ENCODE data around the gene BZW1.

Gene BZW1

GRCh38 chr2:200811333-200812121, at the start of gene BZW1:
BZW1 (plus strand) TSS chr2:200811910; CDS start chr2:200813218, 1,308 bp downstream.
- DNase-seq, result peak; percentile 96 to 97

GRCh38 chr2:200762127-200762526, 49.6 kb upstream of the BZW1 start:
- DNase-seq, result no peak

DNA sequence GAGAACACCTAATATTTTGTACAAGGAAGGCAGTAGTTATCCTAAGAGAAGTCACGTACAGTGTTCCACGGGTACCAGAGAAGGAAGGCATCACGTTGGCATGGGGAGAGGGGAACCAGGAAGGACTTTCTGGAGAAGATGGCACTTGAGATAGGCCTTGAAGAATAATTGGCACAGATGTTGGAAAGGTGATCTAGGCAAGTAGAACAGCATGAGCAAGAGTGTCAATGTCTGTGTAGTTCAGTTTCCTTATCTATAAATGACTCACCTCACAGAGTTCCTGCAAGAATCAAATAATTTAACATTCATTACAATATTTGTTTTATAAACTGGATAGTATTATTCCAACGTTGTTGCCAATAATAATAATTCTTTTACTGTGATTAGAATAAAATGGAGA, 48.3 kb upstream of the BZW1 start:
- no peak for DNase-seq

GRCh38 chr2:200765139-200765951, 46.4 kb upstream of the BZW1 start:
- DNase-seq, result no peak

DNA sequence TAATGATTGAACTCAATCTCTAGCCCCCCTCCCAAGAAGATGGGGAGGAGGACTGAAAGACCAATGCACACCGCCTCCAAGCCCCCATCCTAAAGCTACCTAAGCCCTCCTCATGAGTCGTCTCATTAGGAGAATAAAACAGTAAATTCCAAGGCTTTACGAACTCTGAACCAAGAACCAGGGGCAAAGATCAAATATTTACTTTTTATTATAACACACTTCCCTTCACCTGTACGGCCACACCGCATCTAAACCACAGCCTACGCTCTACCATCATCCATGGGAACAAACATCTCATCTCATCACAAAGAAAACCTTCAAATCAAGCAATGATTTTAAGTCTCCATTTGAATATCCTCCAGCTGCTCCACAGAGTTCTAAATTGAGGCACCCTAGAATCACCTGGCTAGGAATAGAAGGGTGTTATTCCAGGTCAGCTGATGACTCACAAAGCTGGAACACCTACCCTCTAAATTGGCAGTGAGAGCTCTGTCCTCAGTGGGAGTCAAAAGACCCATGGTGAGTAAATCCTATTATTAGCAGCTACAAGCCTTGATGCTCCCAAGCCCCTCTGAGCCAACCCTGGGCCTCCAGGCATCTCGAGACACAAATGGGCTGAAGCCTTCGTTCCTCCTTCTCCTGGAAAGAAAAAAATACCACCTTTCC, 45.6 kb upstream of the BZW1 start:
- DNase-seq, result no peak

DNA sequence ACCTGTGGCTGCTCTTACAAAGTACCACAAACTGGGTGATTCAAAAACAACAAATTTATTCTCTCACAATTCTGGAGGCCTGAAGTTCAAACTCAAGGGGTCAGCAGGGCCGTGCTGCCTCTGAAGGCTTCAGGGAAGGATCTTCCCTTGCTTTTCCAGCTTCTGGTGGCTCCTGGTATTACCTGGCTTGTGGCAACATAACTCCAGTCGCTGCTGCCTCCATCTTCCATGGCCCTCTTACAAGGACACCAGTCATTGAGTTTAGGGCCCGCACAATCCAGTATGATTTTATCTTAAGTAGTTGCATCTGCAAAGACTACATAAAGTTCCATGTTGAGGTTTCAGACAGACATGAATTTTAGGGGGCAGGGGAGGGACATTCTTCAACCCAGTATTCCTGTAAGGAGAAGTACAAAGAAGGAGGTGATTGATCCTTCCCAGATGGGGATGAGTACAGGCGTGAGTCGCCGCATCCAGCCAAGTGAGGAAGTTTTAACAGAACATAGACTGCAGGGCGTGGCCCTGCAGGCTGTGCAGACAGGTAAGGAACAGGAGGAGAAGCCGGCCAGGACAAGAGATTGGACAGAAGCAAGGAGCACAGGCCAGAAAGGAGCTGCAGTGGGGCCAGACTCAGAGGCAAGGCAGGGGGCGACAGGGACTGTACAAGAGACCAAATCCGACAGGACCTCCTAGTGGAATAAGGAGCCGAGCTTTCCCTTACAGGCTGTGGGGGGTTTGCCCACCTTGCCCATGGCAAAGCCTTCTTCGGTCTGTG, 44.4 kb upstream of the BZW1 start:
- DNase-seq, result no peak

- no peak for DNase-seq
These were observed 40.9 kb upstream of the BZW1 start for GRCh38 chr2:200770847-200771246.

DNA sequence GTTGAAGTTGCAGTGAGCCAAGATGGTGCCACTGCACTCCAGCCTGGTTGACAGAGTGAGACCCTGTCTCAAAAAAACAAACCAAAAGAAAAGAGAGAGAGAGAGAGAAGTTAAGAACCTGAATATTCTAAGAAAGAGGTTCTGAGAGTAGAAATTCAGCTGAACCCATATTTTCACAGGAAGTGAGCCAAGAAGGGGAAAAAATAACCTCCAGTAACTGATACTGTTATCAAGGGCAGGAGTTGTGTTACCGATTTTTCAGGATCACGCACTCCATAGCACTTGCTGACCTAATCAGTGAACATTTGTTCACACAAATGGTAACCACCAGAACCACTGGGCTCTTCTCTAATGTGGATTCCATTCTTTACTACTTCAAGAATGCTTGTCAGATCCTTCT, 39.1 kb upstream of the BZW1 start:
- no peak for DNase-seq

- DNase-seq, result no peak
These were observed 38.6 kb upstream of the BZW1 start for GRCh38 chr2:200773083-200773482.

- no peak for DNase-seq
These were observed 36.8 kb upstream of the BZW1 start for GRCh38 chr2:200774920-200775319.

- DNase-seq, result no peak
These were observed 34.4 kb upstream of the BZW1 start for GRCh38 chr2:200777275-200777674.

DNA sequence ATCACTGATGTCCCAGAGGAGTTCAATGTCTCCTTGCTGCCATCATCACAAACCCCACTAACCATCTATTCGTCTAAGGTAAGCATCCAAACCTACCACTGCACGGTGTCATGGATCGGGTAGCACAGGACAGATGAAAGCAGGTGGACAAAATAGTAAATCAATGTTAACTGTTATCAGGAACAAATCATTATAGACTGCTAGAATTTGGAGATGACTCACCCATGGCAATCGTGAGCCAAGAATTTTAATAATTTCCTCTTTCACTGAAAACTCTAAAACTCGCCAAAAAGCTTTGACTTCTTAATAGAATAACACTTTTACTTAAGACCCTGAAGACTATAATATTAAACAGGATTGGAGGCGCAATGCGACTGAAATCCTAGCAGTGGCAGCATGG, 33.7 kb upstream of the BZW1 start:
- no peak for DNase-seq

DNA sequence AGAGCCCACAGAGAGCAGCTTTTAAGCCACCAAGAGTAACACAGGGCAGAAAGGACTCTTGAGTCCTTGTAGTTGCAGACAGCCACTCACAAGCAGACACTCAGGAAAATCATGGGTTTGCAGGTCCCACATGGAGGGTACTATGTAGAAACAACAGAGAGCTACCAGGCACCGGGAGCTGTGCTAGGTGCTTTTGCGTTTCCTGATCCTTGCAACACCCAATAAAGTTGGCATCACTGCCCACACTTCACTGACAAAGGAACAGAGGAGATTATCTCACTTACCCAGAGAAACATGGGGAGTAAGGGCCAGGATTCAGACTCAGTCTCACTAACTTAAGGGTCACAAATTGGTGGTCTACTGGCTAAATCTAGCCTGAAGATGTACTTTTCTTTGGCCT, 32.5 kb upstream of the BZW1 start:
- DNase-seq, result no peak

- no peak for DNase-seq
These were observed 30.1 kb upstream of the BZW1 start for GRCh38 chr2:200781616-200782015.

DNA sequence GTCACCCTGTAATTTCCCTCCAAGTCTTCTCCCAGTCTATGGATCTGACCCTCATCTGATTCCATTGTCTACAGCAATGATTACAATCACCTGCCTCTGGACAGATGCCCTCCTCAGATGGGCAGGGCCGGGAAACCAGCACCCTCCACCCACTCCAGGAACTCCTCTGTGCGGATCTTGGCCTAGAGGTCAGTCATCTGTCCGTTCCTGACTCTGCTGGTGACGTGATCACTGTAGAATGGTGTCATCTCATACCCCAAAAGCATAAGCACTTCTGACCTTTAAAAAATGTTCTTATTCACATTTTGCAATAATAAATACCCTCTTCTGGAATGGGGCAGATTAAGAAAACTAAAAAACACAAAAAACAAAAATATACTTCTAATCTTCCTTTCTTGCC, 29.5 kb upstream of the BZW1 start:
- no peak for DNase-seq

DNA sequence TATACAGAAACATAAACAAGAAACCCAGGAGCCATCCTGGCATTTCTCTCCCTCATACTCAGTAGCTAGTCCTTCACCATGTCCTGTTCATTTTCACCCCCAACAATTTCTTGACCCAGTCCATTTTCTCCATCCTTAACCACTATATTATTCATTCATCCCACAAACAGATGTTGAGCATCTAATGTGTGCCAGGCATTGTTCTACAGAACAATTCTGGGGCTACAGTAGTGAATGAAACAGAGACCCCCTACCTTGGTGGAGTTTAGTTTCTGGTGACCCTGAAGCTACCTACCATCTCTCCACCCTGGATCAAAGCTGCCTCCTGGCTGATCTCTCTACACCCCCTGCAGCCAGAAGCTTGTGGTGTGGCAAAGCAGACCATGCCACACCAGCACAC, 27.5 kb upstream of the BZW1 start:
- DNase-seq, result no peak

DNA sequence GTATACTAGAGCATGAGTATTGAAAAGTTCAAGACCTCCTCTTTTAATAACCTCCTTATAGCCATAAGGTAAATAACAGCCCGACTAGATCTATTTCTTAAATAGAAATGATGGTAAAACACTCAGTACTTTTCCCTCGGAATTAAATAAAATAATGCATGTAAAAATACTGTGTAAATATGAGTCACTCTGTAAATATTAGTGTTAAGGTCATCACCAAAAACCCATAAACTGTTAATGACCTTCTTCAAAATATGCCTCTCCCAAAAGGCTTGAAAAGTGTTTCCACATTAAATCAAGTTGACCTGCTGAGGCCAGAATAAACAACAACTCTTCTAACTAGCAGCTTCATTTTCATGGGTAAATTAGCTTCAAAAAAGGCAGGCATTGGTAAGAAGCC, 25.3 kb upstream of the BZW1 start:
- no peak for DNase-seq

DNA sequence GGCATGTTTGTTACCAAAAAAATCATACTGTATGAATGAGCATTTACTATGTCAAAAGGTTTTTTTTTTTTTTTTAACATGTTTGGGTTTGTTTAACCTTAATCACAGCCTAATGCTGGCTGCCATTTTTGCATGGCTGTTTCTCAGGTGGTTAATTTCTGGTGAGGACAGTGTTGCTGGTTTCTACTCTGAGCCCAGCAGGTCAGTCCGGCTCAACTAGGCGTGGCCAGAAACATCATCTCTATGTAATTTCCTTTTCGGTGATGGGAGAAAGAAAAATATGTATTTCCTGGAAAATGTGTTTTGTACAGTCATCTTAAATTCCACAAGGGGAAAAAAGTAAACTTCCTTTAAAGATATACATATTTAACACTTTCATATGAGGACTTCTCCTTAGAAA, 24.9 kb upstream of the BZW1 start:
- DNase-seq, result no peak

DNA sequence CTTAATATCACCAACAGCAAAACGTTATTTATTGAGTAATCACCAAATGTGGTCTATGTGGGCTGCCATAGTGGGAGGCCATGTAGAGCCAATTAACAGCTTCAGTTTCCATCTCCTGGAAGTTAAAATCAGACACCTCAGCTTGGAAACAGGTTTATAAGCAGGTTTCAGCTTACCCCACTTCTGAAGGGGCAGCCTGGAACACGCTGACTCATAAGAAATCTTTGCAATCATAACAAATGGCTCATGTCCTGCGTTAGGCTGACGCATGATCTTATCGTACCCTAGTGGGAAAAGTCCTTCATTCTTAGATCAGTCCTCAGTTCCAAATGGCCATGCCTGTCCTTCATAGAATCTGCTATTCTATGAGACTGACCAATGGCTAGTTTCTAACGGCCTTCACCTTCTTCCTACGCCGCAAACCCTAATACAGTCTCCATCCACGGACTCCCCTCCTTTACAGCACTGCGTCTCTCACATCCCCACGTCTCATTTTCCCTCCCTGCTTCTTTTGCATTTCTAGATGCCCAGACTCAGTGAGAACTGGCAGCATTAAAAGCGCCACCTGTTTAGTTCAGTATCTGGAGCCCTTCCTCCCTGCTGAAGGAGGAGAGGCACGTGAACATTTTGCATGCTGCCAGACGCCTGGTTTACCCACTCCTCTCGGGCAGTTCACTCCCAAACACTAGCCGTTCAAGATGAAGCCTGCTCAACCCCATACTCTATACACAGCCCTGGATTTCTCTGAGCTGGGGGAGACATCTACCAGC, 24.2 kb upstream of the BZW1 start:
- DNase-seq, result peak in 1 of 2 experiments; percentile 1

- DNase-seq, result no peak
These were observed 23.5 kb upstream of the BZW1 start for GRCh38 chr2:200788121-200788718.

DNA sequence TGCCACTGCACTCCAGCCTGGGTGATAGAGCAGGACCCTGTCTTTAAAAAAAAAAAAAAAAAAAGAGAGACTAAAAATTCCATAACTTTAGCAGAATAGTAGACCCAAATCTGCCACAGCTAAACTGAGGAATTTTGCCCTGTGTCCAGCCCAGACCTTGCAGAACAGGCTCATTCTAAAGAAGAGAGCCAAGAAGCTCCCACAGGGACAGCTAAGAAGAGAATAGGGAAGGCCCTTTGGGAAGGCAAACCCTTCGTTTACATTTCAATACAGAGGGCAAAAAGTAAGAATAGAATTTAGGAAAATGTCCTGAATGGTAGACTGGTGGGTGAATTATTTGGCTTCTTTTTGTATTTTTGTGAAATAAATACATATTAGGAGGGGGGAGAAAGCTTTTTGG, 21.5 kb upstream of the BZW1 start:
- DNase-seq, result no peak

- DNase-seq, result no peak
These were observed 19.8 kb upstream of the BZW1 start for GRCh38 chr2:200791905-200792304.

Measured in activated CD4-positive, alpha-beta T cell treated with anti-CD3 and anti-CD28 coated beads, Interleukin-2, amount 50 U/mL, for 4 hours (primary cell).